Measurements from ENCODE around the gene DIPK1A.

The DIPK1A gene

GRCh38 chr1:92850019-92850418 is 111.2 kb downstream of the DIPK1A start:
- TF ChIP-seq YY1 (IDR thresholded peaks at IDR 0.05; ENCODE audit: low read depth), result no peak

DNA sequence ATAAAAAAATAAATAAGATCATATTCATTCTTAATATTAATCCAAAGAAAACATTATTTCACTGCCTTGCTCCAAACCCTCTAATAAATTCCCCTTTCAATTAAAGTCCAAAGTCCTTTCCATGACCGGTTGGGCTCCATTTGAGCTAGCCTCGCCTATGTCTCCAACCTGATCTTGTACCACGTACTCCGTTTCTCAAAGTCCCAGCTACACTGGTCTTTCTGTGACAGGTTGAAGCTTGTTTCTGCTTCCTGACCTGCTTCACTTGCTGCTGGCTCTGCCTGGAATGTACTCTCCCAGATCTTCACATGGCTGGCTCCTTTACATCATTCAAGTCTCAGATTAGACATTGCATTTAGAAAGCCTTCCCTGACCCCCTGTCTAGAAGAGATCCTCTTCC is 113.1 kb downstream of the DIPK1A start:
- TF ChIP-seq, protein P1, sequence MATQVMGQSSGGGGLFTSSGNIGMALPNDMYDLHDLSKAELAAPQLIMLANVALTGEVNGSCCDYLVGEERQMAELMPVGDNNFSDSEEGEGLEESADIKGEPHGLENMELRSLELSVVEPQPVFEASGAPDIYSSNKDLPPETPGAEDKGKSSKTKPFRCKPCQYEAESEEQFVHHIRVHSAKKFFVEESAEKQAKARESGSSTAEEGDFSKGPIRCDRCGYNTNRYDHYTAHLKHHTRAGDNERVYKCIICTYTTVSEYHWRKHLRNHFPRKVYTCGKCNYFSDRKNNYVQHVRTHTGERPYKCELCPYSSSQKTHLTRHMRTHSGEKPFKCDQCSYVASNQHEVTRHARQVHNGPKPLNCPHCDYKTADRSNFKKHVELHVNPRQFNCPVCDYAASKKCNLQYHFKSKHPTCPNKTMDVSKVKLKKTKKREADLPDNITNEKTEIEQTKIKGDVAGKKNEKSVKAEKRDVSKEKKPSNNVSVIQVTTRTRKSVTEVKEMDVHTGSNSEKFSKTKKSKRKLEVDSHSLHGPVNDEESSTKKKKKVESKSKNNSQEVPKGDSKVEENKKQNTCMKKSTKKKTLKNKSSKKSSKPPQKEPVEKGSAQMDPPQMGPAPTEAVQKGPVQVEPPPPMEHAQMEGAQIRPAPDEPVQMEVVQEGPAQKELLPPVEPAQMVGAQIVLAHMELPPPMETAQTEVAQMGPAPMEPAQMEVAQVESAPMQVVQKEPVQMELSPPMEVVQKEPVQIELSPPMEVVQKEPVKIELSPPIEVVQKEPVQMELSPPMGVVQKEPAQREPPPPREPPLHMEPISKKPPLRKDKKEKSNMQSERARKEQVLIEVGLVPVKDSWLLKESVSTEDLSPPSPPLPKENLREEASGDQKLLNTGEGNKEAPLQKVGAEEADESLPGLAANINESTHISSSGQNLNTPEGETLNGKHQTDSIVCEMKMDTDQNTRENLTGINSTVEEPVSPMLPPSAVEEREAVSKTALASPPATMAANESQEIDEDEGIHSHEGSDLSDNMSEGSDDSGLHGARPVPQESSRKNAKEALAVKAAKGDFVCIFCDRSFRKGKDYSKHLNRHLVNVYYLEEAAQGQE (IDR thresholded peaks at IDR 0.05; ENCODE audit: low read depth), result no peak
- TF ChIP-seq FOXM1 (IDR thresholded peaks at IDR 0.05; ENCODE audit: borderline replicate concordance, low read depth), result no peak
- no peak for TF ChIP-seq EGR1 (IDR thresholded peaks at IDR 0.05)
- TF ChIP-seq NFIC (IDR thresholded peaks at IDR 0.05), result no peak
- TF ChIP-seq, protein P2, sequence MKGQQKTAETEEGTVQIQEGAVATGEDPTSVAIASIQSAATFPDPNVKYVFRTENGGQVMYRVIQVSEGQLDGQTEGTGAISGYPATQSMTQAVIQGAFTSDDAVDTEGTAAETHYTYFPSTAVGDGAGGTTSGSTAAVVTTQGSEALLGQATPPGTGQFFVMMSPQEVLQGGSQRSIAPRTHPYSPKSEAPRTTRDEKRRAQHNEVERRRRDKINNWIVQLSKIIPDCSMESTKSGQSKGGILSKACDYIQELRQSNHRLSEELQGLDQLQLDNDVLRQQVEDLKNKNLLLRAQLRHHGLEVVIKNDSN (IDR thresholded peaks at IDR 0.05), result no peak
- no peak for TF ChIP-seq EP300 (IDR thresholded peaks at IDR 0.05; ENCODE audit: borderline replicate concordance)
- no peak for TF ChIP-seq TAF1 (IDR thresholded peaks at IDR 0.05; ENCODE audit: low read depth)
- TF ChIP-seq ZBTB7A (IDR thresholded peaks at IDR 0.05; ENCODE audit: low read depth), result no peak
- no peak for TF ChIP-seq CREB1 (IDR thresholded peaks at IDR 0.05; ENCODE audit: low read depth)
- TF ChIP-seq TEAD4 (IDR thresholded peaks at IDR 0.05), result no peak

DNA sequence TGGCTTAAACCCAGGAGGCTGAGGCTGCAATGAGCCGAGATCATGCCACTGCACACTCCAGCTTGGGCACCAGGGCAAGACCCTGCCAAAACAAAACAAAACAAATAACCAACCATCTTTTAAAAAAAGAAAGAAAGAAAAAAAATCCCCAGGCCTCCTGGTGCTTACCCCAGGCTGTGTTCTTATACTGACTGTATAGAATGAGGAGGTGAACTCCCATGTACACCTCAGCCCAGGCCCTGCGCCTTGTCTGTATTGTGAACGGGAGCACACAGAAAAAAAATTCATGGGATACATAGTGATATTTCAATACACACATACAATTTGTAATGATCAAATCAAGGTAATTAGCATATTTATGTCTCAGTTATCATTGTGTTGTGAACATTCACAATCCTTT is 115.4 kb downstream of the DIPK1A start:
- no peak for TF ChIP-seq FOXM1 (IDR thresholded peaks at IDR 0.05; ENCODE audit: borderline replicate concordance, low read depth)
- TF ChIP-seq, protein P1 (IDR thresholded peaks at IDR 0.05; ENCODE audit: low read depth), result no peak
- TF ChIP-seq, protein P2 (IDR thresholded peaks at IDR 0.05), result no peak
- no peak for TF ChIP-seq CREB1 (IDR thresholded peaks at IDR 0.05; ENCODE audit: low read depth)
- no peak for TF ChIP-seq TAF1 (IDR thresholded peaks at IDR 0.05; ENCODE audit: low read depth)
- TF ChIP-seq YY1 (IDR thresholded peaks at IDR 0.05; ENCODE audit: low read depth), result no peak

DNA sequence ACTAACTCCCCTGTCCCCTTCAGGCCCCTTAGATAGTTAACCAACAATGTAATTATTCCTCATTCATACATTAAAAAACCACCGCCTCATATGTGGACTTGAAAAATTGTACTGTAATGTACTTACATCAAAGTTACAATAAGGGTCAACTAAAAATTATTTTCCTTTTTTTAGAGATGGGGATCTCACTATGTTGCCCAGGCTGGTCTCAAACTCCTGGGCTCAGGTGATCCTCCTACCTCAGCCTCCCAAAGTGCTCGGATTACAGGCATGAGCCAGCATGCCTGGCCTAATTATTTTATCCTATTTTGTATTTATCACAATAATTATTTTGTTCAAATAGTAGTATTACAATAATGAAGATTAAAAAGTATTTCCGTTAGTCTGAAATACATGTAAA is 116.8 kb downstream of the DIPK1A start:
- TF ChIP-seq NFIC (IDR thresholded peaks at IDR 0.05), result no peak
- TF ChIP-seq RAD21 (IDR thresholded peaks at IDR 0.05; ENCODE audit: low read depth), result no peak
- no peak for TF ChIP-seq CEBPB (IDR thresholded peaks at IDR 0.05)
- TF ChIP-seq, protein P1 (IDR thresholded peaks at IDR 0.05; ENCODE audit: low read depth), result no peak
- TF ChIP-seq YY1 (IDR thresholded peaks at IDR 0.05; ENCODE audit: low read depth), result no peak
- no peak for TF ChIP-seq ZBTB7A (IDR thresholded peaks at IDR 0.05; ENCODE audit: low read depth)
- no peak for TF ChIP-seq TAF1 (IDR thresholded peaks at IDR 0.05; ENCODE audit: low read depth)
- no peak for TF ChIP-seq TEAD4 (IDR thresholded peaks at IDR 0.05)

DNA sequence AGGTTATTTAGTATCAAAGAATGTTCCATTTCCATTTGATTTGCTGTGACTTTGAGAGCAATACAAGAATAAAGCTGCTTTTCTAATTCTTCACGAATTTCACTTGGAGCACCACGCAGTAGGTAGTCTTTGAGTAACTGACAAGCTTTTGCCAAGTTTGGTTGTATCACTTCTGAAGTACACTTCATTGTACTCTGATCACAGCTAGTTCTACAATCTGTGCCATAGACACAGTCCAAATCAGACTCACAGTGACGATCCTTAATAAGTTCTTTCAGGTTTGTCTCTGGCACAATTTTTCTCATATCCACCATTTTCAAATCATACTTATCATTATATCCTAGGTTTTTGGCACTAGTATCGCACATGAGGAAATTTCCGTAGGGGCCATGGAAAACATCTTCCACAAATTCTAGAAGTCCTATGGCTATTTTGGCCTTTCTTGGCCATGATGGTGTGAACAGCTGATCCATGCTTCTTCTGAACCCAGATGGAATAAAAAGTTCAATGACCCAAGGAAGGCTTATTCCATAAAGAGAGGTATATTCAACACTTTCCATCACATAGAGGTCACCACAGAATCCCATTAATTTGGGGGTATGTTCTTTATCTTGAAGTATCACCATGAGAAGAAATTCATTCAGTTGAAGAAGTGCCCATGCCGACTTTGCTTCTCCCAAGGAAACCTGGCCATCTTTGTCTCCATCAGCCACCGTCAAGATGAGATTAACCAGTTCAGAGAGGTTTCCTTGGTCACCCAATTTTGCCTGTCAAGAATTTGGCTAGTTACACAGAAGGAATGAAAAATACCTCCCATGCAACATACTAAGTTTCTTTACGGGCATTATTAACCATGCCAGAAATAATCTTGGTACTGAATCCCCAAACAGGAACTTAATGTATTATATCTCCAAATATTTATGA is 117.6 kb downstream of the DIPK1A start:
- TF ChIP-seq FOXM1 (IDR thresholded peaks at IDR 0.05; ENCODE audit: borderline replicate concordance, low read depth), result no peak

- TF ChIP-seq, protein P1 (IDR thresholded peaks at IDR 0.05; ENCODE audit: low read depth), result no peak
- TF ChIP-seq NFIC (IDR thresholded peaks at IDR 0.05) (no peak), TAF1 (IDR thresholded peaks at IDR 0.05; ENCODE audit: low read depth) (no peak), CEBPB (IDR thresholded peaks at IDR 0.05) (no peak), RAD21 (IDR thresholded peaks at IDR 0.05; ENCODE audit: low read depth) (no peak), EGR1 (IDR thresholded peaks at IDR 0.05) (no peak), TCF12 (IDR thresholded peaks at IDR 0.05; ENCODE audit: low read depth) (no peak), ZBTB7A (IDR thresholded peaks at IDR 0.05; ENCODE audit: low read depth) (no peak), CREB1 (IDR thresholded peaks at IDR 0.05; ENCODE audit: low read depth) (no peak), TEAD4 (IDR thresholded peaks at IDR 0.05) (no peak)
Observed at GRCh38 chr1:92843046-92843423, 118.2 kb downstream of the DIPK1A start.
